Panc1 (cell line): ENCODE data around the gene FEZF2. TPM values are rescaled to one million over a fixed set of nuclear protein-coding genes. Genes with fewer than 3 reads are reported as not detected.

Experiments
- ATAC-seq: fragments of 200-7000 bp; cut with Tn5 transposase; 2 replicates; pipeline ENCODE4 v1.9.1; 2020; ENCODE audit warnings: mild to moderate bottlenecking, moderate library complexity
- BruUV-seq: library from RNA; stranded (reverse); fragments of 400-500 nt; replicated peaks from 2 replicates; lab custom pipeline; 2021; lab: Mats Ljungman, UMichigan
- CTCF ChIA-PET: fragments of 300-600 bp; sonication (Branson Sonifier 250); formaldehyde crosslinking; loops from one replicate; lab custom pipeline; 2022; ENCODE audit warnings: antibody characterized with exemption; lab: Charles Lee
- POLR2A ChIA-PET: fragments of 300-600 bp; sonication (Branson Sonifier 250); formaldehyde crosslinking; loops from one replicate; lab custom pipeline; 2022; ENCODE audit warnings: antibody characterized with exemption; lab: Charles Lee
- DNase-seq: peaks from one replicate; pipeline ENCODE4 v3.0.0-alpha.2; 2010; ENCODE audit warnings: low read depth, low spot score
- H3K27ac ChIP-seq: 2 replicates; pipeline ENCODE4 v1.5.1; 2011; ENCODE audit warnings: mild to moderate bottlenecking, low read length, inconsistent platforms
- H3K27me3 ChIP-seq: fragments of 200-500 bp; sonication (Bioruptor generic); 2 replicates; pipeline ENCODE4 v1.6.0; 2014; ENCODE audit warnings: low read length, inconsistent platforms; ENCODE audit not compliant: control insufficient read depth, insufficient read depth
- H3K36me3 ChIP-seq: fragments of 200-500 bp; sonication (Bioruptor generic); 2 replicates; pipeline ENCODE4 v1.5.1; 2014; ENCODE audit warnings: inconsistent platforms, mild to moderate bottlenecking, low read length, moderate library complexity; ENCODE audit not compliant: control insufficient read depth, insufficient read depth
- H3K4me1 ChIP-seq: 2 replicates; pipeline ENCODE4 v1.5.1; 2011; ENCODE audit warnings: inconsistent platforms, mild to moderate bottlenecking, low read length, moderate library complexity; ENCODE audit not compliant: control insufficient read depth, insufficient read depth
- H3K4me3 ChIP-seq, 2 experiments: 2 replicates each; pipeline ENCODE4 v1.5.1; 2011 to 2012; ENCODE audit warnings: low read depth in 2 of 2, low read length in 2 of 2, mild to moderate bottlenecking in 2 of 2, inconsistent platforms in 1 of 2, moderate library complexity in 1 of 2
- H3K9me3 ChIP-seq: fragments of 200-500 bp; sonication (Bioruptor generic); 2 replicates; pipeline ENCODE4 v1.5.1; 2014; ENCODE audit warnings: low read depth, mild to moderate bottlenecking, inconsistent platforms, low read length, moderate library complexity; ENCODE audit not compliant: control insufficient read depth, insufficient read depth
- POLR2AphosphoS5 ChIP-seq: IDR thresholded peaks from 2 replicates; pipeline ENCODE4 v1.6.1; 2012; ENCODE audit warnings: mild to moderate bottlenecking, low read depth, low read length, moderate library complexity
- SIN3A ChIP-seq: IDR thresholded peaks from 2 replicates; pipeline ENCODE4 v1.6.1; 2012; ENCODE audit warnings: low read depth, mild to moderate bottlenecking, low read length, moderate library complexity, borderline replicate concordance; ENCODE audit not compliant: insufficient read depth
- TCF7L2 ChIP-seq: IDR thresholded peaks from 2 replicates; pipeline ENCODE4 v1.6.1; 2011; ENCODE audit warnings: mild to moderate bottlenecking, low read depth, low read length, inconsistent platforms
- in situ Hi-C: cut with HindIII; loops from 2 replicates; pipeline ENCODE4 v1.10.0; 2016; ENCODE audit warnings: low sequenced_read_pairs, low pct_unique_long_range_greater_than_20kb
- intact Hi-C: fragments of 100-400 bp; cut with micrococcal nuclease; formaldehyde crosslinking; loops from one replicate; pipeline ENCODE4 v1.10.0; 2022; ENCODE audit not compliant: unreplicated experiment
- total RNA-seq: library from RNA; stranded (reverse); gene quantifications from one replicate; pipeline ENCODE4 v1.2.1, GENCODE V29; 2021; ENCODE audit not compliant: unreplicated experiment
- TF ChIP-seq, protein P1 (sequence below), 2 experiments: IDR thresholded peaks; 2 replicates each; pipeline ENCODE4 v1.6.1; 2011 to 2012; ENCODE audit warnings: low read depth in 2 of 2, control low read depth in 1 of 2, low read length in 1 of 2, mild to moderate bottlenecking in 1 of 2, moderate library complexity in 1 of 2; ENCODE audit not compliant: insufficient read depth in 1 of 2
- TF ChIP-seq, protein P2 (sequence below): fragments of 450-650 bp; IDR thresholded peaks from 2 replicates; pipeline ENCODE4 v1.5.1; 2017; ENCODE audit warnings: mild to moderate bottlenecking

The FEZF2 gene
- total RNA-seq, 1 experiment from 2014 or later = not detected

DNA sequence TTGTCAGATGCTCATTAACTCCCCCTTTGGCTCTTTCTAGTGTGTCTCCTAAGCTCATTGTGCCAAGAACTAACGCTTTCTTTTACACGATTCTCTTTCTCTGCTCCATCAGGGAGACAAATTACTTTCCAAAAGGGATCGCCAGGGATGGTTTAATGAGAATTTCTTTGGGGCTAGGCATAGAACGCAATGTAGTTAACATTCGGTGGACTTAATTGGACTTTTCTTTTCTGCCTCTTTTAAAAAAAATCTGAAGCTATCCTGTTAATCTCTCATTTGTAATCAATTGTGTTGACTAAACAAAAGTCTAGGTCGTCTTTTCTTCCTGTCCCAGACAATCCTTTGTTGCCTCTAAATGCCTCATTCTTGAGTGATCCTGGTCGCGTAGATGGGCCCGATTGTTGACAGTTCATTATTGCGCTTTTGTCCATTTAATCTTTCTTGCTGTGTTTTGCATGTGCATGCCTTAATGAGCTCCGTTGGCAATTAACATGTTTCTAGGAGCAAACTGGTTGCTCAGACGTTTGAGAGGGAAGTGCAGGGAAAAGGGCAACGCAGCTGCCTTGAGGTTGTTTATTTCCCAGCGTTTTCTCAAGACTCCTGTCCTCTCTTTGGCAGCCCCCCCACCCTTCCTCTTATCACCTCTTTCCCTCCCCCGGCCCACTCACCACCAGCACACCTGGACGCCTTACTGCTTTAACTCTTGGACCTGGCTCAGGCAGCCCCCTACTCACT is 7.8 kb downstream of the FEZF2 start:
- no peak overlapping the region for H3K27ac ChIP-seq
- CTCF ChIA-PET = no interaction called here
- in situ Hi-C loops = no loop called here
- POLR2A ChIA-PET = no interaction called here
- DNase-seq = no peak
- H3K9me3 ChIP-seq = no peaks in the 10 kb centered on the region
- intact Hi-C loops = no loop called here
- ATAC-seq = no peak
- H3K36me3 ChIP-seq = no peaks in the 10 kb centered on the region
- BruUV-seq = no TSS peak
- TF ChIP-seq, protein P1, sequence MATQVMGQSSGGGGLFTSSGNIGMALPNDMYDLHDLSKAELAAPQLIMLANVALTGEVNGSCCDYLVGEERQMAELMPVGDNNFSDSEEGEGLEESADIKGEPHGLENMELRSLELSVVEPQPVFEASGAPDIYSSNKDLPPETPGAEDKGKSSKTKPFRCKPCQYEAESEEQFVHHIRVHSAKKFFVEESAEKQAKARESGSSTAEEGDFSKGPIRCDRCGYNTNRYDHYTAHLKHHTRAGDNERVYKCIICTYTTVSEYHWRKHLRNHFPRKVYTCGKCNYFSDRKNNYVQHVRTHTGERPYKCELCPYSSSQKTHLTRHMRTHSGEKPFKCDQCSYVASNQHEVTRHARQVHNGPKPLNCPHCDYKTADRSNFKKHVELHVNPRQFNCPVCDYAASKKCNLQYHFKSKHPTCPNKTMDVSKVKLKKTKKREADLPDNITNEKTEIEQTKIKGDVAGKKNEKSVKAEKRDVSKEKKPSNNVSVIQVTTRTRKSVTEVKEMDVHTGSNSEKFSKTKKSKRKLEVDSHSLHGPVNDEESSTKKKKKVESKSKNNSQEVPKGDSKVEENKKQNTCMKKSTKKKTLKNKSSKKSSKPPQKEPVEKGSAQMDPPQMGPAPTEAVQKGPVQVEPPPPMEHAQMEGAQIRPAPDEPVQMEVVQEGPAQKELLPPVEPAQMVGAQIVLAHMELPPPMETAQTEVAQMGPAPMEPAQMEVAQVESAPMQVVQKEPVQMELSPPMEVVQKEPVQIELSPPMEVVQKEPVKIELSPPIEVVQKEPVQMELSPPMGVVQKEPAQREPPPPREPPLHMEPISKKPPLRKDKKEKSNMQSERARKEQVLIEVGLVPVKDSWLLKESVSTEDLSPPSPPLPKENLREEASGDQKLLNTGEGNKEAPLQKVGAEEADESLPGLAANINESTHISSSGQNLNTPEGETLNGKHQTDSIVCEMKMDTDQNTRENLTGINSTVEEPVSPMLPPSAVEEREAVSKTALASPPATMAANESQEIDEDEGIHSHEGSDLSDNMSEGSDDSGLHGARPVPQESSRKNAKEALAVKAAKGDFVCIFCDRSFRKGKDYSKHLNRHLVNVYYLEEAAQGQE (IDR thresholded peaks at IDR 0.05; ENCODE audit: insufficient read depth in 1 of 2, low read depth in 2 of 2, low read length in 1 of 2) = no peak
- TF ChIP-seq POLR2AphosphoS5 (no peak), SIN3A (no peak), TCF7L2 (no peak)
- TF ChIP-seq, protein P2, sequence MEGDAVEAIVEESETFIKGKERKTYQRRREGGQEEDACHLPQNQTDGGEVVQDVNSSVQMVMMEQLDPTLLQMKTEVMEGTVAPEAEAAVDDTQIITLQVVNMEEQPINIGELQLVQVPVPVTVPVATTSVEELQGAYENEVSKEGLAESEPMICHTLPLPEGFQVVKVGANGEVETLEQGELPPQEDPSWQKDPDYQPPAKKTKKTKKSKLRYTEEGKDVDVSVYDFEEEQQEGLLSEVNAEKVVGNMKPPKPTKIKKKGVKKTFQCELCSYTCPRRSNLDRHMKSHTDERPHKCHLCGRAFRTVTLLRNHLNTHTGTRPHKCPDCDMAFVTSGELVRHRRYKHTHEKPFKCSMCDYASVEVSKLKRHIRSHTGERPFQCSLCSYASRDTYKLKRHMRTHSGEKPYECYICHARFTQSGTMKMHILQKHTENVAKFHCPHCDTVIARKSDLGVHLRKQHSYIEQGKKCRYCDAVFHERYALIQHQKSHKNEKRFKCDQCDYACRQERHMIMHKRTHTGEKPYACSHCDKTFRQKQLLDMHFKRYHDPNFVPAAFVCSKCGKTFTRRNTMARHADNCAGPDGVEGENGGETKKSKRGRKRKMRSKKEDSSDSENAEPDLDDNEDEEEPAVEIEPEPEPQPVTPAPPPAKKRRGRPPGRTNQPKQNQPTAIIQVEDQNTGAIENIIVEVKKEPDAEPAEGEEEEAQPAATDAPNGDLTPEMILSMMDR = no peak
- no peaks in the 10 kb centered on the region for H3K4me1 ChIP-seq
- 0 out of 2 replicates have a peak, but pooled peaks cover 2% of the 10 kb centered on the region for H3K27me3 ChIP-seq
- H3K4me3 ChIP-seq = no peak overlapping the region

DNA sequence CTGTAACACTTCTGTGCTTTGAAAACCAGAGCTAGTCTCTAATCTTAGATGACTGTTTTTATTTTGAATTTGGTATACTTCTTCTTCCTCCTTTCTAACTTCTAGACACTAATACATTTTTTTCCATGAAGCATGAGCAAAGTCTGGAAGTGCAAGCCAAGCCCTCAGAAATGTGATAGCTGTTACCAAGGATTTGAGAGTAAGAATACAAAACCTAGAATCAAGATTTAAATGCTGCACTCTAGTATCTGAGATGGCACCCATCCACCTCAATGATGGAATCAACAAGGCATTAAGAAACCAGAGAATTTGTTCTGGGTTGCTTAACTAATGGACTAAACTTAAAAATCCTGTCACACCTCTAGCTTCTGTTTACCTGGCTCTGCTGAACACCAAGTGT is 9.2 kb downstream of the FEZF2 start:
- Histone ChIP-seq H3K4me1 (no peaks in the 10 kb centered on the region), H3K36me3 (no peaks in the 10 kb centered on the region), H3K27me3 (0 out of 2 replicates have a peak, but pooled peaks cover 2% of the 10 kb centered on the region), H3K9me3 (no peaks in the 10 kb centered on the region), H3K27ac (no peak overlapping the region), H3K4me3 (no peak overlapping the region)
- DNase-seq (no peak), ATAC-seq (no peak)
- ChIA-PET POLR2A (no interaction called here), CTCF (no interaction called here)
- in situ Hi-C loops = no loop called here
- intact Hi-C loops = no loop called here
- no TSS peak for BruUV-seq
- TF ChIP-seq TCF7L2 (no peak), POLR2AphosphoS5 (no peak), SIN3A (no peak)
- TF ChIP-seq, protein P1 (IDR thresholded peaks at IDR 0.05; ENCODE audit: insufficient read depth in 1 of 2, low read depth in 2 of 2, low read length in 1 of 2) = no peak
- TF ChIP-seq, protein P2 = no peak
